Peyer's patch (tissue), 4 donors: Measurements from ENCODE around the gene ASL.
"Not testable (repeated sequence)": the region's sequence is repeated elsewhere in the genome, so short reads cannot be mapped to it uniquely, and the experiment has no call there.

Source experiments
- POLR2A ChIP-seq, 2 donors: fragments of 450-650 bp; IDR thresholded peaks; one replicate each; pipeline ENCODE4 v1.5.1; 2017; ENCODE audit warnings: antibody characterized with exemption in 2 of 2, mild to moderate bottlenecking in 2 of 2, moderate library complexity in 2 of 2
- TF ChIP-seq, protein P1 (sequence below), 6 experiments: fragments of 450-650 bp in 4 of 6; fragments of 200-600 bp in 2 of 6; sonication (generic) in 1 of 6; IDR thresholded peaks; one replicate each; pipeline ENCODE4 v1.5.1; 2017 to 2019; ENCODE audit warnings: antibody characterized with exemption in 6 of 6, mild to moderate bottlenecking in 3 of 6, moderate library complexity in 1 of 6

DNA sequence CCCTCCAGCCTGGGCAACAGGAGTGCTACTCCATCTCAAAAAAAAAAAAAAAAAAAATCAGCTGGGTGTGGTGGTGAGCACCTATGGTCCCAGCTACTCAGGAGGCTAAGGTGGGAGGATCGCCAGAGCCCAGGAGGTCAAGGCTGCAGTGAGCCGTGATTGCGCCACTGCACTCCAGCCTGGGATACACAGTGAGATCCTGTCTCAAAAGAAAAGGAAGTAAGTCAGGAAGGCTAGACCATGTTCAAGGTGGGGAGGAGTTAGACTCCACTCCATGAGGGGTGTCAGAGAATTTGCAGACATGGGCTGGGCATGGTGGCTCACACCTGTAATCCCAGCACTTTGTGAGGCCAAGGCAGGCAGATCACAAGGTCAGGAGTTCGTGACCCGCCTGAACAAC, 32.8 kb downstream of the ASL start:
- TF ChIP-seq, protein P1, sequence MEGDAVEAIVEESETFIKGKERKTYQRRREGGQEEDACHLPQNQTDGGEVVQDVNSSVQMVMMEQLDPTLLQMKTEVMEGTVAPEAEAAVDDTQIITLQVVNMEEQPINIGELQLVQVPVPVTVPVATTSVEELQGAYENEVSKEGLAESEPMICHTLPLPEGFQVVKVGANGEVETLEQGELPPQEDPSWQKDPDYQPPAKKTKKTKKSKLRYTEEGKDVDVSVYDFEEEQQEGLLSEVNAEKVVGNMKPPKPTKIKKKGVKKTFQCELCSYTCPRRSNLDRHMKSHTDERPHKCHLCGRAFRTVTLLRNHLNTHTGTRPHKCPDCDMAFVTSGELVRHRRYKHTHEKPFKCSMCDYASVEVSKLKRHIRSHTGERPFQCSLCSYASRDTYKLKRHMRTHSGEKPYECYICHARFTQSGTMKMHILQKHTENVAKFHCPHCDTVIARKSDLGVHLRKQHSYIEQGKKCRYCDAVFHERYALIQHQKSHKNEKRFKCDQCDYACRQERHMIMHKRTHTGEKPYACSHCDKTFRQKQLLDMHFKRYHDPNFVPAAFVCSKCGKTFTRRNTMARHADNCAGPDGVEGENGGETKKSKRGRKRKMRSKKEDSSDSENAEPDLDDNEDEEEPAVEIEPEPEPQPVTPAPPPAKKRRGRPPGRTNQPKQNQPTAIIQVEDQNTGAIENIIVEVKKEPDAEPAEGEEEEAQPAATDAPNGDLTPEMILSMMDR (IDR thresholded peaks at IDR 0.05) = not testable (repeated sequence)
- TF ChIP-seq POLR2A (IDR thresholded peaks at IDR 0.05) = not testable (repeated sequence)
